MCF 10A (cell line): ENCODE results near the gene DTX1. TPM values are rescaled to one million over a fixed set of nuclear protein-coding genes. Genes with fewer than 3 reads are reported as not detected.
A peak's percentile ranks its signal among the peaks of the same experiment; 100 is the strongest.

Experiments
- BruUV-seq: library from RNA; stranded (reverse); fragments of 400-500 nt; replicated peaks from 2 replicates; lab custom pipeline; 2021; lab: Mats Ljungman, UMichigan
- CTCF ChIA-PET: fragments of 300-600 bp; sonication (Branson Sonifier 250); formaldehyde crosslinking; extraction: SDS; loops from one replicate; lab custom pipeline; 2021; ENCODE audit warnings: antibody characterized with exemption, inconsistent platforms; lab: Yijun Ruan, JAX
- POLR2A ChIA-PET: fragments of 300-600, 350-650 bp; sonication (Branson Sonifier 250); formaldehyde crosslinking; extraction: SDS; loops from one replicate; lab custom pipeline; 2020; ENCODE audit warnings: antibody characterized with exemption, inconsistent platforms; lab: Yijun Ruan, JAX
- DNase-seq: peaks from one replicate; pipeline ENCODE4 v3.0.0-alpha.2; 2018; ENCODE audit not compliant: unreplicated experiment
- H3K27ac Mint-ChIP-seq: one replicate; pipeline ENCODE4 v1.8.0; 2022; ENCODE audit warnings: mild to moderate bottlenecking, low read depth, mixed read lengths; ENCODE audit not compliant: unreplicated experiment
- H3K27me3 Mint-ChIP-seq: one replicate; pipeline ENCODE4 v1.8.0; 2022; ENCODE audit warnings: mixed read lengths; ENCODE audit not compliant: insufficient read depth, unreplicated experiment
- H3K36me3 Mint-ChIP-seq: one replicate; pipeline ENCODE4 v1.8.0; 2022; ENCODE audit warnings: mild to moderate bottlenecking, moderate library complexity, mixed read lengths; ENCODE audit not compliant: insufficient read depth, unreplicated experiment
- H3K4me1 Mint-ChIP-seq: one replicate; pipeline ENCODE4 v1.8.0; 2022; ENCODE audit warnings: mixed read lengths; ENCODE audit not compliant: insufficient read depth, unreplicated experiment
- H3K4me3 Mint-ChIP-seq: one replicate; pipeline ENCODE4 v1.8.0; 2022; ENCODE audit warnings: mild to moderate bottlenecking, moderate library complexity, mixed read lengths; ENCODE audit not compliant: unreplicated experiment
- H3K9me3 Mint-ChIP-seq: one replicate; pipeline ENCODE4 v1.8.0; 2022; ENCODE audit warnings: mixed read lengths; ENCODE audit not compliant: unreplicated experiment
- intact Hi-C: fragments of 100-400 bp; cut with micrococcal nuclease; formaldehyde crosslinking; loops from 2 replicates; pipeline ENCODE4 v1.14.1; 2022
- total RNA-seq: library from RNA; stranded (reverse); gene quantifications from 2 replicates; pipeline ENCODE4 v1.2.3, GENCODE V29; 2022
- TF ChIP-seq, protein P1 (sequence below): fragments of 200-600 bp; IDR thresholded peaks from one replicate; pipeline ENCODE4 v1.8.0; 2022; ENCODE audit warnings: antibody characterized with exemption, mild to moderate bottlenecking; ENCODE audit not compliant: unreplicated experiment

The DTX1 gene
- total RNA-seq, 1 experiment from 2014 or later: not detected

DNA sequence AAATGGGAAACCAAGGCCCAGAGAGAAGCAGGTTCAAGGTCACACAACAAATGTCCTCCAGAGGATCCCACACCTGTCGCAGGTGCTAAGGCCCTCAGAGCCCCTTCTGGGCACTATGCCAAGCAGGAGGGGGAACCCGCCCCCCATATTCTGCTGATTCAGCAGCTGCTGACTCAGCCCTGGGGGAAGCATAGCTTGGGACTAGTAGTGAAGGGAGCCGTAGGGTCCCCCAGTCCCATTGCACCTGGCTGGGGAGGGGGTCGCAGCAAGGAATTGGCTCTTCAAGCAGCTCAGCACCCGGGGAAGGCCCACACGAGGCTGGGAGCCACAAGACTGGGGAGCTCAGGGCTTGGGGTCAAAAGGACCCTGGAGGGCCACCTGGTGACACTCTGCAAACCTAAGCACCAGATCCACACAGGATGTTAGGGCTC, 78.0 kb downstream of the DTX1 start:
- TF ChIP-seq, protein P1, sequence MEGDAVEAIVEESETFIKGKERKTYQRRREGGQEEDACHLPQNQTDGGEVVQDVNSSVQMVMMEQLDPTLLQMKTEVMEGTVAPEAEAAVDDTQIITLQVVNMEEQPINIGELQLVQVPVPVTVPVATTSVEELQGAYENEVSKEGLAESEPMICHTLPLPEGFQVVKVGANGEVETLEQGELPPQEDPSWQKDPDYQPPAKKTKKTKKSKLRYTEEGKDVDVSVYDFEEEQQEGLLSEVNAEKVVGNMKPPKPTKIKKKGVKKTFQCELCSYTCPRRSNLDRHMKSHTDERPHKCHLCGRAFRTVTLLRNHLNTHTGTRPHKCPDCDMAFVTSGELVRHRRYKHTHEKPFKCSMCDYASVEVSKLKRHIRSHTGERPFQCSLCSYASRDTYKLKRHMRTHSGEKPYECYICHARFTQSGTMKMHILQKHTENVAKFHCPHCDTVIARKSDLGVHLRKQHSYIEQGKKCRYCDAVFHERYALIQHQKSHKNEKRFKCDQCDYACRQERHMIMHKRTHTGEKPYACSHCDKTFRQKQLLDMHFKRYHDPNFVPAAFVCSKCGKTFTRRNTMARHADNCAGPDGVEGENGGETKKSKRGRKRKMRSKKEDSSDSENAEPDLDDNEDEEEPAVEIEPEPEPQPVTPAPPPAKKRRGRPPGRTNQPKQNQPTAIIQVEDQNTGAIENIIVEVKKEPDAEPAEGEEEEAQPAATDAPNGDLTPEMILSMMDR: no peak
- intact Hi-C loops: no loop called here
- H3K36me3 Mint-ChIP-seq: no peaks in the 10 kb centered on the region
- ChIA-PET CTCF (interaction anchor here (0.6 to 2.3 kb wide), 8 partner anchors 14 to 947 kb away, joined by 3 to 12 read pairs (median 4); no protein-coding TSS in a partner anchor), POLR2A (no interaction called here)
- no peak overlapping the region for H3K27ac Mint-ChIP-seq
- BruUV-seq: no TSS peak
- peaks cover 7% of the 10 kb centered on the region for H3K4me1 Mint-ChIP-seq
- no peaks in the 10 kb centered on the region for H3K27me3 Mint-ChIP-seq
- no peaks in the 10 kb centered on the region for H3K9me3 Mint-ChIP-seq
- no peak for DNase-seq
- no peak overlapping the region for H3K4me3 Mint-ChIP-seq

- no peaks in the 10 kb centered on the region for H3K9me3 Mint-ChIP-seq
- CTCF ChIA-PET: interaction anchor here (0.6 to 2.3 kb wide), 11 partner anchors 15 to 1005 kb away, joined by 3 to 12 read pairs (median 3); no protein-coding TSS in a partner anchor
- H3K27ac Mint-ChIP-seq: no peak within 1 kb of the TSS
- DNase-seq: peak; percentile 52
- intact Hi-C loops: no loop called here
- H3K27me3 Mint-ChIP-seq: no peaks in the 10 kb centered on the region
- no TSS peak for BruUV-seq
- H3K4me1 Mint-ChIP-seq: peaks cover 5% of the 10 kb centered on the region
- POLR2A ChIA-PET: no interaction called here
- no peaks in the 10 kb centered on the region for H3K36me3 Mint-ChIP-seq
- TF ChIP-seq, protein P1: peak; percentile 47
- H3K4me3 Mint-ChIP-seq: peak within 1 kb of the TSS; percentile 55
These were observed 78.9 kb downstream of the DTX1 start, which contains the start of gene RASAL1 for GRCh38 chr12:113135178-113136127. TSS of gene RASAL1 (minus strand) at chr12:113135761. CDS start at chr12:113135462, 299 bp downstream.

- peak overlapping the region; percentile 55 for H3K4me3 Mint-ChIP-seq
These were observed 79.8 kb downstream of the DTX1 start for GRCh38 chr12:113136128-113136989.

More at GRCh38 chr12:113136128-113136989, 79.8 kb downstream of the DTX1 start:
- Mint-ChIP-seq H3K4me1 (no peaks in the 10 kb centered on the region), H3K27ac (no peak overlapping the region), H3K27me3 (no peaks in the 10 kb centered on the region), H3K9me3 (no peaks in the 10 kb centered on the region), H3K36me3 (no peaks in the 10 kb centered on the region)
- CTCF ChIA-PET: interaction anchor here (0.6 to 1.1 kb wide), 3 partner anchors 29 to 129 kb away, joined by 3 to 4 read pairs (median 3); no protein-coding TSS in a partner anchor
- TF ChIP-seq, protein P1: no peak
- no TSS peak for BruUV-seq
- POLR2A ChIA-PET: no interaction called here
- intact Hi-C loops: no loop called here
- no peak for DNase-seq
